Stimulated activated CD8-positive, alpha-beta memory T cell treated with anti-CD3 and anti-CD28 coated beads, Interleukin-2, amount 100 ng/mL, for 1 hour (primary cell): ENCODE results near the gene CELSR1.
"Not testable (repeated sequence)": the region's sequence is repeated elsewhere in the genome, so short reads cannot be mapped to it uniquely, and the experiment has no call there.

Source experiments
- DNase-seq, 2 donors: peaks; one replicate each; pipeline ENCODE4 v3.0.0-alpha.2; 2020; ENCODE audit warnings: low read depth in 2 of 2

CELSR1 gene

DNA sequence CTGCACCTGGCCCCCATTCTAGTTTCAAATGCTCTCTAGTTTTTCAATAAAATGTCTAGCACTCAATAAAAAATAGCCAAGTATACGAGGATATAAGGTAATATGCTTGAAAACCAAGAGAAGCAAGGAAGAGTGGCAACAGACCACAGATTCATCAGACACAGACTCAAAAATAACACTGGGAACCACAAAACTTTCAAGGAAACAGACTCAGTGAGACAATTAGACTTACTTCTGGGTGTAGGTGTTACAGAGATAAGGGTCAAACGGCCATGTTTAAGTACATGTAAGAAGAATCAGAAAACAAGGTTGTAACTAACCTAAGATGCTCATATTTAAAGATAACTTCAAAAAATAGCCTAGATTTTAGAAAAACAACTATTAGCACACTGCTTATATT lies 134.9 kb downstream of the CELSR1 start:
- no peak for DNase-seq

DNA sequence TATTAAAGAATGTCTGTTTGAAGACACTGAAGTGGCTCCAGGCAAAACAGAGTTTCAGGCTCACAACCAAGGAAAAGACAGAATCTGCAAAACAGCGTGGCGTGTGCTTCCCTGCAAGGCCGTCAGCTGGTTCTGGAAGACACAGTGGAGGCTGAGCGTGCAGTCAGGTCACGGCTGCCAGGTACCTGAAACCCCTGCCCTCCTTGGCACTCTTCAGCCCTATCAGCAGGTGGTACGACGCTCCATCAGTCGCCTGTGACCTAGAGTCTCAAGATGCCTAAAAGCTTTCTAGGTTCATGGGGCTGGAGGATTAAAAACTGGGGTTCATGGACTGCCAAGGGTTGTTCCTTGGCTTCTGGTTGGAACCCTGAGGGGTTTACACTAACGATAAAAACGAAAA lies 136.1 kb downstream of the CELSR1 start:
- no peak for DNase-seq

DNA sequence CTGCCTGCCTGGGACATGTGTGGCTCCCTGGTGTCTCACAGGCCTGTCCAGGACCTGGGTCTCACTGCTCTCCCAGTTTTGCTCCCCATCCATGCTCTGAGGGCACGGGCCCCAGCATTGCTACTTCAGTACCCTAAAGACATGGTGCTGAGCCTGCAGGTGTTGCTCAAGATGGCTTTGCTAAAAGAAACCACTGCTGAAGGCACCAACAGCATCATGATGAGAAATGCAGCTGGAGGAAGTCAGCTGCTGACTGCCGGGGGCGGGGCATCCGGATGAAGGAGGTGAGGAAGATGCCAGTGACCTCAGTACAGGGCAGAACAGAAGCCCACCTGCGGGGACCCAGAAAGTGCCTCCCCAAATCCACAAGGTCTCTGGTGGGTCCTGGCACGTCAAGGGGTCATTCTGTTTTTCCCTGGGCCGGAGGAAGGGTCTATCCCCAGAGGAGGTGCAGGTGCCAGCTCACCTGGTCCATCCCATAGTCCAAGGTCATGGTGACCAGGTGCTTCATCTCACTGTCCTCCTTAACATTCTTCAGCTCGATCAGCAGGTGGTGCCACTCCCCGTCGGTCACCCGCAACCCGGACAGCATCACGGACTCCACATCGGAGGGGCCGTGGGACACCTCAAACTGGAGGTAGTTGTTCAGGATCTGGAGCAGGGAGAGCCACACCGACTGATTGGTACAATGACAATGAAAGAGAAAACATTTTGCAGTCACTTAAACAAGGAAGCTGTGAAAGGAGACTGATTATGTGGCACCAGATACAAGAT lies 138.0 kb downstream of the CELSR1 start:
- no peak for DNase-seq

DNA sequence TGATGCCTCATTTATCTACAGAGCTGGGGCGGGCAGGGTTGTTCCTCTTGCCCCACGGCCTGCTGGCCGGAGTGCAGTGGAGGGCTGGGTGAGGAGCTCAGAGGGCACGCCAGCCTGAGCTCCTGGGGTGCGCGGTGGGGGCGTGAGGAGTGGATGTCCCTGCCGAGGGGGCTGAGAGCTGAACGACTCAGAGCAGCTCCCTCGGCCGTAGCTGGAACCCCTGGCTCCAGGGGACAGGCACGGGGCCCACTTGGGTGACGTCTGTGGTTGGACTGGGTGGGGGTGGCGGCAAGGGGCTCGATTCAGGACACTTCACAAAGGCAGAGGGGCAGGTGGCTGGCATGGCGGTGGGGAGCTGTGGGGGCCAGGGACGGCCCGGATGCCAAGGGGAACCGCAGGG lies 139.5 kb downstream of the CELSR1 start:
- DNase-seq = no peak

DNA sequence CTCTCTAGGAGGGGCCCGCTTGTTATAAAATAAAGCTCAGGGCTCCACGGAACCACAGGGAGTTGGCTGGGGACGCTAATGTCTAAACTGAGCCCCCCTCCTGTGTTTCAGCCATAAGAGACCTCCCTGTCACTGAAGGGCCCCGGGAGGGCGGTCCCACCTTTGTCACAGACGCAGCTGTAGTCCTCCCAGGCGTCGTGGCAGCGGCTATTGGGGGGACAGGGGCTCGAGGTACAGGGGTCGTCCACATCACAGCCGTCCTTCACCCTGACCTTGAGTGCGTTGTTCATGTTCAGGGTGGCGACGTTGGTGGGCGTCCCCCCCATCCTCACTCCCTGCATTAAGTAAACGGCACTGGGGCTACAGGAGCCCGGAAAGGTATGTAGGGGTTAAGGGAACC lies 139.9 kb downstream of the CELSR1 start:
- DNase-seq = no peak

DNA sequence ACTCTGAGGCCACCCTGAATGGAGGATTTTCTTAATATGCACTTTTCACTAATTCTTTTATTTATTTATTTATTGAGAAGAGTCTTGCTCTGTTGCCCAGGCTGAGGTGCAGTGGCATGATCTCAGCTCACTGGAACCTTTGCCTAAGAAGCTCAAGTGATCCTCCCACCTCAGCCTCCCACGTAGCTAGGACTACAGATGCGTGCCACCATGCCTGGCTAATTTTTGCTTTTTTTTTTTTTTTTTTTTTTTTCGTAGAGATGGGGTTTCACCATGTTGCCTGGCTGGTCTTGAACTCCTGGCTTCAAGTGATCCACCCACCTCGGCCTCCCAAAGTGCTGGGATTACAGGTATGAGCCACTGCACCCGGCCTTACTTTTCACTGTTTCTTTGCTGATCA lies 140.4 kb downstream of the CELSR1 start:
- not testable (repeated sequence) for DNase-seq

DNA sequence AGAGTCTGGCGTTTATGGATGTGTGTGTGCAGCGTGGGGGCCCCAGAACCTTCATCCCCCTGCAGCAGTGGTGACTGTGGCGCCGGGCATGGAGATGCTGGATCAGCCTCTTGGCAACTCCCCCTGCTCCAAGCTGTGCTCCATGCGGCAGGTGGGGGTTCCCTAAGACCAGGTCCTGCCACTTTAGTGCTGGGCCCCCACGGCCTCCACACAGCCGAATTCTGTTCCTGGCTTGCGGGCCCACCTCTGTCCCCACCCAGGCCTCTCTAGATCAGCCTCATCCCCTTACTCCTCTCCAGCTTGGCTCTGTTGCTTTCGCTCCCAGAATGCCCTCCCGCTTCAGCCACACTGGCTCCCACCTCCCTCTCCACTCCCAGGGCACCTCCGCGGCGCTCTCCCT lies 142.3 kb downstream of the CELSR1 start:
- no peak for DNase-seq

DNA sequence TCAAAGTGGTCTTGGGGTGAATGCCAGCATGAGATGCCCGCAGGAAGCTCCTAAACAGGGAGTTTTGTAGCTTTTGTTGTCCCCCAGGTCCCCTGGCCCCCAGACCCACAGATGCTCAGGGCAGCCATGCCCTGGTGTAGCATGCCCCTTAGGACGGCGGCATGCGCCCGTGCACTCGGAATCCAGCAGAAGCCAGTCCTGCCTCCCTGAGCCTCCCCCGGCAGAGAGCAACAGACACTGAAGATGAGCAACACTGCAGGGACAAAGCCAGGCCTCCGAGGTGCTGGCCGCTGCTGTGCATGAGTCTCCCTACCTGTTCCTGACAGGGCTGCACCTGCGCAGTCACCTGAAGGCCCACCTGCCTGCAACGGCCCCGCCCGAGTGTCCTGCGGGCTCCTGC lies 142.8 kb downstream of the CELSR1 start:
- no peak for DNase-seq

DNA sequence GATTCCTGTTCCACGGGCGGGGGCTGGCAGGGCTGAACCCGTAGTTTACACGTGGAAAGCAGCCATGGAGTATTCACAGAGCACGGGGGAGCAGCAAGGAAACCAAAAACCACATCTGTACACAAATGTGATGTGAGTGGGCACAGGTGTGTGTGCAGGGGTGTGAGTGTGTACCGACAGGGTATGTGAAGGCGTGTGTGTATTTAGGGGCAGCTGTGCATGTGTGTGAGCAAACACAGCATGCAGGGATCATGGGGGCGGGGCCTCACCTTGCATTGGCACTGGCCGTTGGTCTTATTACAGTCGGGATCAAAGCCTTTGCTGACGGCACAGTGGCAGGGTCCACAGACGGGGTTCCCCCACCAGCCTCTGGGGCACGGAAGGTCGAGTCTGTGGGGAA lies 143.5 kb downstream of the CELSR1 start:
- no peak for DNase-seq

DNA sequence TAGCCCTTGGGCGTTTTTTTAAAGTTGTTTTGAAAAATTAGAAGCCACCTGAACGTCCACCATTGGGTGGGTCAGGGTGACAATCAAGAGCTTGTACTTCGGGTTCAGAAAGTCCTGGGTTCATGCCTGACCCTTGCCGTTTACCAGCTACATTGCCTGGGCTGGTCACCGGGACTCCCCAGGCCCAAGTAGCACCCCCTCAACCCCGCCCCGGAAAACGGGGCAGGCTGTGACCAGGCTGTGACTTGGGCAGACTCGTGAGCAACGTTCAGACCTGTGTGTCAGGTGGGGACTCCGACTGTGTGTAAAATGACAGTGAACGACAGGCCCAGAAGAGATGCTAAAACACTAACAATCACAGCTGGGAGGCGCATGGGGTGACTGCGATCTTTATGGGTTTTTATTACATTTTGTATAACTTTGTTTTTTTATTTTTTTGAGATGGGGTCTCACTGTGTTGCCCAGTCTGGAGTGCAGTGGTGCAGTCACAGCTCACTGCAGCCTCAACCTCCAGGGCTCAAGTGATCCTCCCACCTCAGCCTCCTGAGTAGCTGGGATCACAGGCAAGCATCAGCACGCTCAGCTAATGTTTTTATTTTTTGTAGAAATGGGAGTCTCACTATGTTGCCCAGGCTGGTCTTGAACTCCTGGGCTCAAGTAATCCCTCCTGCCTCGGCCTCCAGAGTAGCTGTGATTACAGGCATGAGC lies 145.1 kb downstream of the CELSR1 start:
- DNase-seq = no peak

DNA sequence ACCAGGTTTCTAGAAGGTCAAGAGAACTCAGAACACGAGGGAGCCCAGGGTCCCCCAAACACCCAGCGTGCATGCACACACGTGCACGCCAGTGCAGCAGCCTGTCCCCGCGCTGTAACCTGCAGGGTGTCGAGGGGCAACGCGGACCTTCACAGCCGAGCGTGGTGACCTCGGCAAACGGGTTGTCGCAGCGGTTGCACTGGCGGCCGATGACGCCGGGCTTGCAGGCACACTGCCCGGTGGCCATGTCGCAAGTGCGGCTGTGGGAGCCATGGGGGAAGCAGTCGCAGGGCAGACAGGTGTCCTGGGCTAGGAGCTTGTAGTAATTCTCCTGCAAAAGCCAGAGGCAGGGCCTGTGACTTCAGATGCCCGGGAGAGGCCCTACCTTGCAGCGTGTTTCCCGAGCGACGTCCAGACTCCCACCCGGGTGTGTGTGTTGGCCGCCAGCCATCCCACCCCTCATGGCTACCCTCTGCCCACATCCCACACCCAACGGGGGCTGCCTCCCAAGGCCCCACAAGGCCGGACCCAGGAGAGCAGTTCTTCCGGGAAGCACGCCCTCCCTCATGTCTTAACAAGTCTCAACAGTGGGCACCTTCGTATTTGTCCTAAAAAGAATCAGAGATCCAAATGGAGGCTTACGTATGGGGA lies 145.8 kb downstream of the CELSR1 start:
- no peak for DNase-seq

DNA sequence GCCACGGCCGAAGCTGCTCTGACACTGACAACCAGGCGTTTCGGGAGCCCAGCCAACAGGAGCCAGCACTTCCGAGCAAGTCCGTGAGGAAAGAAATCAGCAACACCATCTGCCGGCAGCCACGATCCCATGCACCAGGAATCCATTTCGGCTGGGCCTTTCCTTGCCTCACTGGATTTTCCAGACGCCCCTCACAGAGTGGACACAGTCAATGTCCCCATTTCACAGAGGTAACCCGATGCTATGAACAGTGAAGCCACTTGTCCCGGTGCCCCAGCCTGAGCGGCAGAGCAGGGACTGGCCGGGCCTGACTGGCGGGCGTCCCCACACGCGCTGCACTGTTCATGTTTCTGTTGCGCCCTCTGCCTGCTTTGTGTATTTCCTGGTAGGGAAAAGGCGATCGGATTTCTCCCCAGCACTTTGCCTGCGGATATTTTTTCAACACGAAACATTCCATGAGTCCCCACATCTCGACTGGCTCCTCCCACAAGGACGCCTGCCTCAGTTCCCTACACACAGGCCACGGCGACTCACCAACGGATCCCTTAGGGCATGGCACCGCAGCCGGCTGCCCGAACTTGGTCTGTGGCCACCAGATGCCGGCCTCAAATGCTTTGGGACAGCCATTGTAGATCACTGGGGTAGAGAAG lies 146.6 kb downstream of the CELSR1 start:
- no peak for DNase-seq

DNA sequence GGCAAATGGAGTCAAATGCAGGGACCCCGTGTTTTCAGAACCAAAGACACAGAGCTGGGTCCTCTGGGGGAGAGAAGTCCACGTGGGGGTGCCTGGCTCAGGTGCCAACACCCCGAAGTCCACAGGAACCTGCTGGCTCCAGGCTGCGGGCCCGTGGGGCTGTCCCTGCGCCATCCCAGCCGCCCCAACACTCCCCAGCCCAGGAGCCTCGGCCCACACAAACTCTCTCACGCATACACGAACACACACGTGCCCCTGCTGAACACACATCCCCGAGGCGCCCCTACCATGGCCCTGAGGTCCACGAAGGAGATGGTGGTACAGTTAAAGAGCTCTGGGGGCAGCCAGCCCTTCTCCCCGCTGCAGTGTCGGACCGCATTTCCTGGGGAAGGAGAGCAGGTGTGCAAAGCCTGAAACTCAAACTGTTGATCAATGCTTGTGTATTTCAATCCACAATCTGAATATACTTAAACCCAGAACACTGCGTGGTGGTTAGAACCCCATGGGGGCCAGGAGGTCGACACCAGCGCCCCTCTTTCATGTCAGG lies 147.2 kb downstream of the CELSR1 start:
- no peak for DNase-seq

DNA sequence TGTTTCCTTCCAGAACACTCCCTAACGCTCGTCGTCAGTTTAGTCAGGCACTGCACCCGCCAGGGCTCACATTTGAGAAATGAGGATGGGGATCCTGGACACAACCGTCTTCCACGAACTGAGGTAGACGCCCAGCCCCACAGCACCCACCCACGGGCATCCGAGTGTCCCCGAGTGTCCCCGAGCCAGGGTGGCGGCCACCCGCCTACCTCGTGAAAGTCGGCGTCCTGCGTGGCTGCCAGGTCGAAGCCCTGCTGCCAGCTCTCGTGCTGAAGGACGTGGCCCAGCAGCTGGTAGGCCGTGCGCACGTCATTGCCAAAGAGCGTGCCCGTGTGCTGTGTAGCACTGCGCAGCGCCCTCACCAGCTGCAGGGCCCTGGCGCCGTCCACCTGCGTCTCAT lies 148.3 kb downstream of the CELSR1 start:
- DNase-seq = no peak

DNA sequence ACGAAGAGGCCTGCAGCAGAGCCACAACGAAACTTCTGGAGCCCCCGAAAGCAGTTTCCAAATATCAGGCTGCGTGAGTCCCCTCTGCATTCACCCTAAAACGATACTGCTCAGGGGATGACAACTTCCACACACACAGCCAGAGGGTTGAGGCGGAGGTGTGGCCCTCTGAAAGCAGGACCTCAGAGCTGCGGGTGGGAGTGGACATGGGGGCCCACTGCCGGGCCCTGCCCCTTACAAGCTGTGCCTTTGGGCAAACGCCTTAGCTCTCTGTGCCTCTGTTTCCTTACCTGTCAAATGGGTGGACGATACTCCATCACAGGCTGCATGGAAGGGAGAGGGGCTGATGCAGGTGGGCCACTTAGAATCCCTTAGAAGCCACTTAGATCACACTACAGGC lies 148.8 kb downstream of the CELSR1 start:
- no peak for DNase-seq

DNA sequence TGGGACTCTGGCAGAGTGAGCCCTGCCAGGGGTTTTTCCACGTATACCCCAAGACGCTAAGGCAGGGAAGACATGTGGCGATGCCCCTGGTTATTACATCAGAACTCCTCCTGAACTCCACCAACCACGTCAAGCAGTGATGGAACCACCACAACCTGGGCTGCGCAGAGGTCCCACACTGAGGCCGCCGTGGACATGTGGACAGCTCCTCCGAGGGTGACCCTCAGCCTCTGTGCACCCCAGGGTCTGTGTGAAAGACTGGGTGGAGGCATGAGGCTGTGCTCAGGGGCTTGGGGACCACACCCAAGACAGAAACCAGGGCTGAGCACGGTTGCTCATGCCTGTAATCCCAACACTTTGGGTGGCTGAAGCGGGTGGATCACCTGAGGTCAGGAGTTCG lies 149.7 kb downstream of the CELSR1 start:
- no peak for DNase-seq

DNA sequence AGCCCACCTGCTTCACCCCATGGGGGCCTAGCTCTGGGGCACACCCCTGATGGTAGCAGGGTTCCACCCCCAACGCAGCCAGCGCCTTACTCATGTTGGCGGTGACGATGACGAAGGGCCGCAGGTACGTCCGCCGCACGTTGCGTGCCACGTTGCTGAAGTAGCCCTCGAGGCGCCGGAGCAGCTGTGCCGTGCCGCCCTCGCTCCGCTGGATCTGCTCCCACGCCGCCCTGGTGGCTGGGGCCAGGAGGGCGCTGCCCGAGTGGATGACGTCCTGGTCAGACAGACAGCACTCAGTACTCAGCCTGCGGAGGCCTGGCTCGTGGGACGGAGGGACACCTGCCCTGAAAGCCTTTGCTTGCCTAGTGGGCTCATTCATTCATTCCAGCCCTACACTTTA lies 151.1 kb downstream of the CELSR1 start:
- DNase-seq = no peak

DNA sequence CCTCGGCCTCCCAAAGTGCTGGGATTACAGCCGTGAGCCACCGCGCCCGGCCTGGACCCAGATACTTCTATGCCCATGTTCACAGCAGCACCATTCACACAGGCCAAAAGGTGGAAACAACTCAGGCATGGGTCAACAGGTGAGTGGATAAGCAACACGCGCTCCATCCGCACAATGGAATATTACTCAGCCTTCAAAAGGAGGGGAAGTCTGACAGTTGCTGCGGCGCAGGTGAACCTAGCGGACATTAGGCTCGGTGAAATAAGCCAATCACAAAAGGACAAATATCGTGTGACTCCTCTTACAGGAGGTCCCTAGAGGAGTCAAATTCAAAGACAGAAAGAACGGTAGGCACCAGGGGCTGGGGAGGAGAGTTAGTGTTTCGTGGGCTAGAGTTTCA lies 154.9 kb downstream of the CELSR1 start:
- no peak for DNase-seq

DNA sequence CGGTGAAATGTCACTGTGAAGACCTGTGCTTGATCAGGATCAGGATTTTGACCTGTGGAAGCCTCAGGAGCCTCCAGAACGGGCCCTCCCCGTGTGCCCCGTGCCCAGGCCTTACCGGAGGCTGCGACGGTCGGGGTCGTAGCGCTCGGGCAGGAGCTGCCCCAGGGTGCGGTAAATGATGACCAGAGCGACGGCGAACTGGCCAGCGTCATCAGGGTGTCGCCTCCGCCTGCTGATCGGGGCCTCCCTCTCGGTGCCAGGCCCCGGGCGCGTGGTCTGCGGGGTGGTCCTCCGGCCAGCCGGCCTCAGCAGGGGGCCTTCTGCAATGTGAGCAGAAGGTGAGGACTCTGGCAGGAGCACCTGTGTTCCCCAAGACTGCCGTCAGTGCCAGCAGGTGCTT lies 155.7 kb downstream of the CELSR1 start:
- DNase-seq = no peak

DNA sequence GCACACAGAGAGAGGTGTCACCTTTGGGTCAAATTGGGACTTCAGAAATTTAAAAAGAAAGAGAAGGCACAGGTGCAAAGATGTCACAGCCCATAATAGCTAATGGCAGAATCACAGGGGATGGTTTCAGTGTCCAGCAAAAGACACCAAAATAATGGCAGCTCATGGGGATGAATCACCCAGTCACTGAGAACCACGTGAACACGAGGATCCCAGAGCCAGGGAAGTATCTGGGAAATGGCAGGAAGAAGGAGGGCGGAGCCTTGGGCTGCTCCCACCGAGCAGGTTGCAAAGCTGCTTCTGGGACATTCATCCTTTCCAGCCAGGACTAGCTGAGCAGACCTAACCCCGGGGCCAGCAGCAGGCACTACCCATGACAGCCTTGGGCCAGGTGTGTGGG lies 156.3 kb downstream of the CELSR1 start:
- no peak for DNase-seq

DNA sequence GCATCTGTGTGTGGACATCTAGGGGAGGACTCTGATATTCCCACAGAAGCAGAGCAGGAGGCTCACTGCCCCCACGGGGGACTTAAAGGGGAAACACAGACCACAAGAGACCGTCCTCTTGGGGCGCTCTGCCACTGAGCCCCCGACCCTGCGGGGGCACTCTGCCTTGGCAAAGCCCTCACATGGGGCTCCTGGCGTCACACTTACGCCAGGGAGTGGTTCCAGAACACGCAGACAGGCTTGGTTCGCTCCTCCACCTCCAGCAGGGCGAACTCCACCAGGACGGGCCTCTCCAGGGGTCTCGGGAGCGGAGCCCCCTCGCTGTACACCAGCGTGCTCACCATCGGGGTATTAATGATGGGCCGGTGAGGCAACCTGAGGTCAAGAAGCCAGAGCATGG lies 156.8 kb downstream of the CELSR1 start:
- DNase-seq = no peak

DNA sequence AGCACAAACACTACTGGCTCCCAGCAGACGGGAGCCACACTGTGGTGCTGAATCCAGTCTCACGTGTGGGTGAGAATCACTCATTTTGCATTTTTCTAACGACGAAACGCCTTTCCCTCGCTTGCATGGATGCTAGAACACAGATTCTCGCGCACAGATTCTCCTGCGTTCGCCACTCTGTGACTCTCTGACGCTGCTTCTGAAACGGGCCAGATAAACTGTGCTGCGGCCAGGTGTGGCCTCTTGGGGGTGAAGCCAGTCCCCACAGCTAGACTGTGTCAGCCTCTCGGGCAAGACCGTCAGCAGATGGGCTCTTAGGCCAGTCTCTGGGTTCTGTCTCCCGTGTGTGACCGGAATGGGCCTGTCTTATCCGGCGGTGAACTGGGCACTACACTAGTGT lies 157.4 kb downstream of the CELSR1 start:
- DNase-seq = no peak
